Smooth muscle cell (in vitro differentiated cells): ENCODE results near the gene PPP2R5B. TPM values are rescaled to one million over a fixed set of nuclear protein-coding genes. Genes with fewer than 3 reads are reported as not detected.

Experiments
- DNase-seq: peaks from one replicate; lab custom pipeline; 2025; ENCODE audit not compliant: unreplicated experiment; lab: John Stamatoyannopoulos, UW
- H2AFZ ChIP-seq: fragments of 200-600 bp; sonication (generic); 2 replicates; pipeline ENCODE4 v1.6.0; 2016; ENCODE audit warnings: antibody characterized with exemption, low read depth, mild to moderate bottlenecking
- H3F3A ChIP-seq: fragments of 200-600 bp; sonication (generic); 2 replicates; pipeline ENCODE4 v1.6.0; 2017; ENCODE audit warnings: antibody characterized with exemption, low read depth
- H3K27ac ChIP-seq: fragments of 200-600 bp; sonication (generic); 2 replicates; pipeline ENCODE4 v1.5.1; 2016; ENCODE audit warnings: low read depth, mild to moderate bottlenecking
- H3K27me3 ChIP-seq: fragments of 200-600 bp; sonication (generic); 2 replicates; pipeline ENCODE4 v1.6.1; 2016; ENCODE audit warnings: low read depth, mild to moderate bottlenecking
- H3K36me3 ChIP-seq: fragments of 200-600 bp; sonication (generic); 2 replicates; pipeline ENCODE4 v1.5.1; 2016; ENCODE audit warnings: low read depth
- H3K4me1 ChIP-seq: fragments of 200-600 bp; sonication (generic); 2 replicates; pipeline ENCODE4 v1.5.1; 2016; ENCODE audit warnings: low read depth
- H3K4me2 ChIP-seq: fragments of 200-600 bp; sonication (generic); 2 replicates; pipeline ENCODE4 v1.6.0; 2016; ENCODE audit warnings: mild to moderate bottlenecking
- H3K4me3 ChIP-seq: fragments of 200-600 bp; sonication (generic); 2 replicates; pipeline ENCODE4 v1.5.1; 2016; ENCODE audit warnings: mild to moderate bottlenecking
- H3K79me2 ChIP-seq: fragments of 200-600 bp; sonication (generic); 2 replicates; pipeline ENCODE4 v1.6.0; 2016; ENCODE audit warnings: low read depth, mild to moderate bottlenecking
- H3K9ac ChIP-seq: fragments of 200-600 bp; sonication (generic); 2 replicates; pipeline ENCODE4 v1.6.0; 2016; ENCODE audit warnings: low read depth
- H3K9me3 ChIP-seq: fragments of 200-600 bp; sonication (generic); replicated peaks from 2 replicates; pipeline ENCODE4 v1.5.1; 2016; ENCODE audit warnings: low read depth
- H4K20me1 ChIP-seq: fragments of 200-600 bp; sonication (generic); 2 replicates; pipeline ENCODE4 v1.6.0; 2016; ENCODE audit warnings: low read depth
- WGBS: methylation state at CpG from one replicate; pipeline ENCODE4 v1.1.7; 2016; ENCODE audit warnings: low lambda C conversion rate; 5-methylcytosine and 5-hydroxymethylcytosine counted together
- polyA plus RNA-seq: library from polyadenylated mRNA; unstranded; fragments of >200 nt; fragmentation: Nextera tagmentation; extraction: Ambion mirVana; gene quantifications from 2 replicates; pipeline ENCODE4 v1.2.1, GENCODE V29; 2016
- total RNA-seq: library from RNA; depleted of rRNA; stranded (reverse); fragments of >200 nt; gene quantifications from 2 replicates; pipeline ENCODE4 v1.2.3, GENCODE V29; 2014
- TF ChIP-seq, protein P1 (sequence below): fragments of 200-600 bp; sonication (generic); IDR thresholded peaks from 2 replicates; pipeline ENCODE4 v1.5.1; 2017; ENCODE audit warnings: borderline replicate concordance, mild to moderate bottlenecking, antibody characterized with exemption; ENCODE audit not compliant: insufficient read depth, poor library complexity, severe bottlenecking

PPP2R5B gene
- total and polyA plus RNA-seq, 2 experiments from 2014 or later = 14.9 to 36.6 TPM

GRCh38 chr11:64903291-64903833 is 21.1 kb upstream of the PPP2R5B start:
- H3K36me3 ChIP-seq = no peaks in the 10 kb centered on the region
- H3K79me2 ChIP-seq = no peaks in the 10 kb centered on the region
- no peak for DNase-seq
- H3K27ac ChIP-seq = no peak overlapping the region
- H3K27me3 ChIP-seq = no peaks in the 10 kb centered on the region
- WGBS = 97% methylated on average over 23 of the region's 23 CpGs
- TF ChIP-seq, protein P1, sequence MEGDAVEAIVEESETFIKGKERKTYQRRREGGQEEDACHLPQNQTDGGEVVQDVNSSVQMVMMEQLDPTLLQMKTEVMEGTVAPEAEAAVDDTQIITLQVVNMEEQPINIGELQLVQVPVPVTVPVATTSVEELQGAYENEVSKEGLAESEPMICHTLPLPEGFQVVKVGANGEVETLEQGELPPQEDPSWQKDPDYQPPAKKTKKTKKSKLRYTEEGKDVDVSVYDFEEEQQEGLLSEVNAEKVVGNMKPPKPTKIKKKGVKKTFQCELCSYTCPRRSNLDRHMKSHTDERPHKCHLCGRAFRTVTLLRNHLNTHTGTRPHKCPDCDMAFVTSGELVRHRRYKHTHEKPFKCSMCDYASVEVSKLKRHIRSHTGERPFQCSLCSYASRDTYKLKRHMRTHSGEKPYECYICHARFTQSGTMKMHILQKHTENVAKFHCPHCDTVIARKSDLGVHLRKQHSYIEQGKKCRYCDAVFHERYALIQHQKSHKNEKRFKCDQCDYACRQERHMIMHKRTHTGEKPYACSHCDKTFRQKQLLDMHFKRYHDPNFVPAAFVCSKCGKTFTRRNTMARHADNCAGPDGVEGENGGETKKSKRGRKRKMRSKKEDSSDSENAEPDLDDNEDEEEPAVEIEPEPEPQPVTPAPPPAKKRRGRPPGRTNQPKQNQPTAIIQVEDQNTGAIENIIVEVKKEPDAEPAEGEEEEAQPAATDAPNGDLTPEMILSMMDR = no peak
- H3F3A ChIP-seq = no peaks in the 10 kb centered on the region
- no peak overlapping the region for H3K4me3 ChIP-seq
- no peaks in the 10 kb centered on the region for H3K9me3 ChIP-seq
- no peak overlapping the region for H3K4me2 ChIP-seq
- no peak overlapping the region for H3K9ac ChIP-seq
- H2AFZ ChIP-seq = no peak overlapping the region
- no peaks in the 10 kb centered on the region for H4K20me1 ChIP-seq
- H3K4me1 ChIP-seq = no peaks in the 10 kb centered on the region

DNA sequence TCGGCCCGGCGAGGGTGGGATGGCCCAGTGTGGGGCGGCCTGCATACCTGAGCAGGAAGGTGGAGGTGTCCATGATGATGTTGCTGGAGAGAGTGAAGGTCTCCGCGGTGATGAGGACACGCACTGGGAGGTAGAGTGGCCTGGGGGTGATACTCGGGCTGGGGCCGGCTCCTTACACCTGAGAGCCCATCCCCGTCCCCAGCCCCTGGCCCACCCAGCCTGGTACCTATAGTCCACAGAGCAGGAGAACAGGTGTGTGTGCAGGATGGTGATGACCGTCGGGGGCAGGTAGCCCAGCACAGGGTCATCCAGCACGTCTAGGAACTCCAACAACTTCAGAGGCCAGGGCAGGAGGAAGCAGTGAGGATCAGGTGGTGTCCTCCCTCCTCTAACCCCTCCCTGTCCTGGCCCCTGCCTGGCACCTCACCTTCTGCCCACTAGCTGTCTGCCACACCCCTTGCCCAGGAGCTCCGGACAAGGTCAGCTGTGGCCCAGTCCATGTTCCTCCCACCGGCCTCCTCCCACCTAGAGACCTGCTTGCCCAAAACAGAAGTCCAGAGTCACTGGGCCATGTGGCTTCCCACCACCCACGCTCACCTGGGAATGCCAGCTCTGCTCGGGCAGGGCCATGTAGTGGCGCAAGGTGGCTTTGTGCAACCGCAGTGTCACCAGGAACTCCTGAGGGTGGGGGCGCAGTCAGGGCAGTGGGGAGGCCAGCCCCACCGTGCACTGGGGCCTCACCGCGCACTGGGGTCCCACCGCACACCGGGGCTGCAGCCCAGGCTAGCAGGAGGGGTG is 18.8 kb upstream of the PPP2R5B start:
- Histone ChIP-seq H3K9me3 (no peaks in the 10 kb centered on the region), H3K4me1 (no peaks in the 10 kb centered on the region), H3K4me3 (no peak overlapping the region), H3F3A (no peaks in the 10 kb centered on the region), H3K4me2 (no peak overlapping the region), H3K9ac (no peak overlapping the region), H4K20me1 (no peaks in the 10 kb centered on the region), H2AFZ (no peak overlapping the region), H3K27ac (no peak overlapping the region), H3K27me3 (no peaks in the 10 kb centered on the region), H3K79me2 (no peaks in the 10 kb centered on the region), H3K36me3 (no peaks in the 10 kb centered on the region)
- 98% methylated on average over 25 of the region's 25 CpGs for WGBS
- TF ChIP-seq, protein P1 = no peak
- DNase-seq = no peak

DNA sequence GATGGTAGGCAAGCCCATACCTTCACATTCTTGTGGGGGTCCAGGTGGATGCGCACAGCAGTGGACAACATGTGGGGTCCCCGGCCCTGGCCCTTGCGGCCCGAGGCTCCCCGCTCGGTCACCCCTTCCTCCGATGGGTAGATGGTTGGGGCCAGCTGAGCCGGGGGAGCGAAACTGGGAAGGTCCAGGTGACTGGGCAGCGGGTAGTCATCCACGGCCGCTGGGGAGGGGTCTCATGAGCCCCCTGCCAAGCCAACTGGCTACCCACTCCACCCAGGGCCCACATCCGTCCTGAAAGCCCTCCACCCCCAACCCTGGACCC is 18.2 kb upstream of the PPP2R5B start:
- TF ChIP-seq, protein P1 = no peak
- 100% methylated on average over 10 of the region's 13 CpGs for WGBS
- H3K27me3 ChIP-seq = no peaks in the 10 kb centered on the region
- H3K9ac ChIP-seq = no peak overlapping the region
- no peak overlapping the region for H2AFZ ChIP-seq
- no peaks in the 10 kb centered on the region for H3K9me3 ChIP-seq
- no peaks in the 10 kb centered on the region for H3K4me1 ChIP-seq
- H3K4me3 ChIP-seq = no peak overlapping the region
- no peak overlapping the region for H3K27ac ChIP-seq
- H3K36me3 ChIP-seq = no peaks in the 10 kb centered on the region
- no peak overlapping the region for H3K4me2 ChIP-seq
- H3F3A ChIP-seq = no peaks in the 10 kb centered on the region
- H4K20me1 ChIP-seq = no peaks in the 10 kb centered on the region
- DNase-seq = no peak
- H3K79me2 ChIP-seq = no peaks in the 10 kb centered on the region

- Histone ChIP-seq H3K27ac (no peak overlapping the region), H3F3A (no peaks in the 10 kb centered on the region), H3K36me3 (no peaks in the 10 kb centered on the region), H4K20me1 (no peaks in the 10 kb centered on the region), H3K4me2 (no peak overlapping the region), H3K4me3 (no peak overlapping the region), H3K9ac (no peak overlapping the region), H2AFZ (no peak overlapping the region), H3K79me2 (no peaks in the 10 kb centered on the region), H3K27me3 (no peaks in the 10 kb centered on the region), H3K9me3 (no peaks in the 10 kb centered on the region), H3K4me1 (no peaks in the 10 kb centered on the region)
- TF ChIP-seq, protein P1 = no peak
- no peak for DNase-seq
- 96% methylated on average over 10 of the region's 11 CpGs for WGBS
Observed at GRCh38 chr11:64908766-64909165, 15.7 kb upstream of the PPP2R5B start.
